ENCODE results near the gene TTC23.

Gene TTC23

DNA sequence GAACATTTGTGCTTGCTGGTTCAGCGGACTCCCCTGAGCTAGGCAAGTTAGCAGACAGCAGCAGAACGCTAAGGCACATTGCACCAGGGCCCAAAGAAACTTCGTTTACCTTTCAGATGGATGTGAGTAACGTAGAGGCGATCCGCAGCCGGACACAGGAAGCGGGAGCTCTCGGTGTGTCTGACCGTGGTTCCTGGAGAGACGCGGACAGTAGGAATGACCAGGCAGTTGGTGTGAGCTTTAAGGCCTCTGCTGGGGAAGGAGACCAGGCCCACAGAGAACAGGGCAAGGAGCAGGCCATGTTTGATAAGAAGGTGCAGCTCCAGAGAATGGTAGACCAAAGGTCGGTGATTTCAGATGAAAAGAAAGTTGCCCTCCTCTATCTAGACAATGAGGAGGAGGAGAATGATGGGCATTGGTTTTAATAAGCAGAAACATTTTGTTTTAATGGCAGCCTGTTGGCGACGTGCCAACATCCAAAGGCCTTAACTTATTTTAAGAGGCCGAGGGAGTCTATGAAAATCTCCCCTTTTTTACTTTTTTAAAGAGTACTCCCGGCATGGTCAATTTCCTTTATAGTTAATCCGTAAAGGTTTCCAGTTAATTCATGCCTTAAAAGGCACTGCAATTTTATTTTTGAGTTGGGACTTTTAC lies 116.6 kb downstream of the TTC23 start:
- H3K4me3 ChIP-seq (replicated peaks; ENCODE audit: insufficient read depth, low read length): no peak overlapping the region

DNA sequence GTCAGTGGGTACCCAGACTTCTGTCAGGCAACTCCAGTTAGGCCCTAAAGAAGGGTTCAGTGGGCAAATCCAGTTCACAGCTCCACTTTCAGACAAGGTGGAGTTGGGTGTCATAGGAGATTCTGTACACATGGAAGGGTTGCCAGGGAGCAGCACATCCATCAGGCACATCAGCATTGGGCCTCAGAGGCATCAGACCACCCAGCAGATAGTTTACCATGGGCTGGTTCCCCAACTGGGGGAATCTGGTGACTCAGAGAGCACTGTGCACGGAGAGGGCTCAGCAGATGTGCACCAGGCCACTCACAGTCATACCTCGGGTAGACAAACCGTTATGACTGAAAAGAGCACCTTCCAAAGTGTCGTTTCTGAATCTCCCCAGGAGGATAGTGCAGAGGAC lies 117.3 kb downstream of the TTC23 start:
- TF ChIP-seq GABPA (IDR thresholded peaks at IDR 0.05; ENCODE audit: low read depth) (no peak), POLR2AphosphoS5 (IDR thresholded peaks at IDR 0.05; ENCODE audit: low read depth) (no peak), SPI1 (IDR thresholded peaks at IDR 0.05; ENCODE audit: borderline replicate concordance, low read depth) (no peak)
- TF ChIP-seq, protein P1, sequence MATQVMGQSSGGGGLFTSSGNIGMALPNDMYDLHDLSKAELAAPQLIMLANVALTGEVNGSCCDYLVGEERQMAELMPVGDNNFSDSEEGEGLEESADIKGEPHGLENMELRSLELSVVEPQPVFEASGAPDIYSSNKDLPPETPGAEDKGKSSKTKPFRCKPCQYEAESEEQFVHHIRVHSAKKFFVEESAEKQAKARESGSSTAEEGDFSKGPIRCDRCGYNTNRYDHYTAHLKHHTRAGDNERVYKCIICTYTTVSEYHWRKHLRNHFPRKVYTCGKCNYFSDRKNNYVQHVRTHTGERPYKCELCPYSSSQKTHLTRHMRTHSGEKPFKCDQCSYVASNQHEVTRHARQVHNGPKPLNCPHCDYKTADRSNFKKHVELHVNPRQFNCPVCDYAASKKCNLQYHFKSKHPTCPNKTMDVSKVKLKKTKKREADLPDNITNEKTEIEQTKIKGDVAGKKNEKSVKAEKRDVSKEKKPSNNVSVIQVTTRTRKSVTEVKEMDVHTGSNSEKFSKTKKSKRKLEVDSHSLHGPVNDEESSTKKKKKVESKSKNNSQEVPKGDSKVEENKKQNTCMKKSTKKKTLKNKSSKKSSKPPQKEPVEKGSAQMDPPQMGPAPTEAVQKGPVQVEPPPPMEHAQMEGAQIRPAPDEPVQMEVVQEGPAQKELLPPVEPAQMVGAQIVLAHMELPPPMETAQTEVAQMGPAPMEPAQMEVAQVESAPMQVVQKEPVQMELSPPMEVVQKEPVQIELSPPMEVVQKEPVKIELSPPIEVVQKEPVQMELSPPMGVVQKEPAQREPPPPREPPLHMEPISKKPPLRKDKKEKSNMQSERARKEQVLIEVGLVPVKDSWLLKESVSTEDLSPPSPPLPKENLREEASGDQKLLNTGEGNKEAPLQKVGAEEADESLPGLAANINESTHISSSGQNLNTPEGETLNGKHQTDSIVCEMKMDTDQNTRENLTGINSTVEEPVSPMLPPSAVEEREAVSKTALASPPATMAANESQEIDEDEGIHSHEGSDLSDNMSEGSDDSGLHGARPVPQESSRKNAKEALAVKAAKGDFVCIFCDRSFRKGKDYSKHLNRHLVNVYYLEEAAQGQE (IDR thresholded peaks at IDR 0.05; ENCODE audit: insufficient replicate concordance, low read depth): no peak
- TF ChIP-seq, protein P2, sequence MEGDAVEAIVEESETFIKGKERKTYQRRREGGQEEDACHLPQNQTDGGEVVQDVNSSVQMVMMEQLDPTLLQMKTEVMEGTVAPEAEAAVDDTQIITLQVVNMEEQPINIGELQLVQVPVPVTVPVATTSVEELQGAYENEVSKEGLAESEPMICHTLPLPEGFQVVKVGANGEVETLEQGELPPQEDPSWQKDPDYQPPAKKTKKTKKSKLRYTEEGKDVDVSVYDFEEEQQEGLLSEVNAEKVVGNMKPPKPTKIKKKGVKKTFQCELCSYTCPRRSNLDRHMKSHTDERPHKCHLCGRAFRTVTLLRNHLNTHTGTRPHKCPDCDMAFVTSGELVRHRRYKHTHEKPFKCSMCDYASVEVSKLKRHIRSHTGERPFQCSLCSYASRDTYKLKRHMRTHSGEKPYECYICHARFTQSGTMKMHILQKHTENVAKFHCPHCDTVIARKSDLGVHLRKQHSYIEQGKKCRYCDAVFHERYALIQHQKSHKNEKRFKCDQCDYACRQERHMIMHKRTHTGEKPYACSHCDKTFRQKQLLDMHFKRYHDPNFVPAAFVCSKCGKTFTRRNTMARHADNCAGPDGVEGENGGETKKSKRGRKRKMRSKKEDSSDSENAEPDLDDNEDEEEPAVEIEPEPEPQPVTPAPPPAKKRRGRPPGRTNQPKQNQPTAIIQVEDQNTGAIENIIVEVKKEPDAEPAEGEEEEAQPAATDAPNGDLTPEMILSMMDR (IDR thresholded peaks at IDR 0.05; ENCODE audit: insufficient read depth, low read length): no peak
- Histone ChIP-seq H3K4me3 (replicated peaks; ENCODE audit: insufficient read depth, low read length) (no peak overlapping the region), H3K27ac (replicated peaks) (no peak overlapping the region), H3K27me3 (ENCODE audit: insufficient read depth, poor library complexity, severe bottlenecking) (no peaks in the 10 kb centered on the region)
- DNase-seq (ENCODE audit: low read depth in 1 of 2, low spot score in 1 of 2): no peak

More for the DNA sequence above, 116.6 kb downstream of the TTC23 start:
- H3K27ac ChIP-seq (replicated peaks): no peak overlapping the region
- DNase-seq (ENCODE audit: low read depth in 1 of 2, low spot score in 1 of 2): no peak
- TF ChIP-seq, protein P1 (IDR thresholded peaks at IDR 0.05; ENCODE audit: insufficient replicate concordance, low read depth): no peak
- TF ChIP-seq SPI1 (IDR thresholded peaks at IDR 0.05; ENCODE audit: borderline replicate concordance, low read depth) (no peak), GABPA (IDR thresholded peaks at IDR 0.05; ENCODE audit: low read depth) (no peak), POLR2AphosphoS5 (IDR thresholded peaks at IDR 0.05; ENCODE audit: low read depth) (no peak)
- TF ChIP-seq, protein P2 (IDR thresholded peaks at IDR 0.05; ENCODE audit: insufficient read depth, low read length): no peak
- no peaks in the 10 kb centered on the region for H3K27me3 ChIP-seq (ENCODE audit: insufficient read depth, poor library complexity, severe bottlenecking)

DNA sequence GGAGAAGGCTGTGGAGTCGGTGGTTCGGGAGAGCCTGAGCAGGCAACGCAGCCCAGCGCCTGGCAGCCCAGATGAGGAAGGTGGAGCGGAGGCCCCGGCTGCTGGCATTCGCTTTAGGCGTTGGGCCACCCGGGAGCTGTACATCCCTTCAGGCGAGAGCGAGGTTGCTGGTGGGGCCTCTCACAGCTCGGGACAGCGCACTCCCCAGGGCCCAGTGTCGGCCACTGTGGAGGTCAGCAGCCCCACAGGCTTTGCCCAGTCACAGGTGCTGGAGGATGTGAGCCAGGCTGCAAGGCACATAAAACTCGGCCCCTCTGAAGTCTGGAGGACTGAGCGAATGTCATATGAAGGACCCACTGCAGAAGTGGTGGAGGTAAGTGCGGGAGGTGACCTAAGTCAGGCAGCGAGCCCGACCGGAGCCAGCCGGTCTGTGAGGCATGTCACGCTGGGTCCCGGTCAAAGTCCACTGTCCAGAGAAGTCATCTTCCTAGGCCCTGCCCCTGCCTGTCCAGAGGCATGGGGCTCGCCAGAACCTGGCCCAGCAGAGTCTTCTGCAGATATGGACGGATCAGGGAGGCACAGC lies 117.8 kb downstream of the TTC23 start:
- no peak for TF ChIP-seq POLR2AphosphoS5 (IDR thresholded peaks at IDR 0.05; ENCODE audit: low read depth)
- TF ChIP-seq SPI1 (IDR thresholded peaks at IDR 0.05; ENCODE audit: borderline replicate concordance, low read depth): no peak
- TF ChIP-seq GABPA (IDR thresholded peaks at IDR 0.05; ENCODE audit: low read depth): no peak
- TF ChIP-seq, protein P1 (IDR thresholded peaks at IDR 0.05; ENCODE audit: insufficient replicate concordance, low read depth): no peak
- TF ChIP-seq, protein P2 (IDR thresholded peaks at IDR 0.05; ENCODE audit: insufficient read depth, low read length): no peak
- no peak for DNase-seq (ENCODE audit: low read depth in 1 of 2, low spot score in 1 of 2)
- Histone ChIP-seq H3K27me3 (ENCODE audit: insufficient read depth, poor library complexity, severe bottlenecking) (no peaks in the 10 kb centered on the region), H3K27ac (replicated peaks) (no peak overlapping the region), H3K4me3 (replicated peaks; ENCODE audit: insufficient read depth, low read length) (no peak overlapping the region)
